Tibial artery (tissue), 4 donors: ENCODE data around the gene TIAM2.

Experiments used
- DNase-seq, 2 donors: peaks; one replicate each; pipeline ENCODE4 v3.0.0-alpha.2; 2019
- H3K27ac ChIP-seq, 2 donors: fragments of 200-600 bp; sonication (generic) in 1 of 2; 1 replicate in 1 of 2; 2 replicates in 1 of 2; pipeline ENCODE4 v1.5.1; 2018 to 2019; ENCODE audit warnings: mild to moderate bottlenecking in 1 of 2
- H3K27me3 ChIP-seq, 2 donors: fragments of 200-600 bp; sonication (generic) in 1 of 2; one replicate each; pipeline versions ENCODE4 v1.5.1 to v1.6.0; 2016 to 2019
- H3K36me3 ChIP-seq, 3 donors: fragments of 200-600 bp; sonication (generic) in 2 of 3; one replicate each; pipeline ENCODE4 v1.5.1; 2016 to 2019; ENCODE audit warnings: mild to moderate bottlenecking in 2 of 3
- H3K4me1 ChIP-seq, 4 donors: fragments of 200-600 bp; sonication (generic) in 2 of 4; 1 replicate in 3 of 4; 2 replicates in 1 of 4; pipeline ENCODE4 v1.5.1; 2016 to 2019
- H3K4me3 ChIP-seq, 2 donors: fragments of 200-600 bp; sonication (generic) in 1 of 2; 1 replicate in 1 of 2; 2 replicates in 1 of 2; pipeline ENCODE4 v1.5.1; 2018 to 2019; ENCODE audit warnings: mild to moderate bottlenecking in 2 of 2
- H3K9me3 ChIP-seq, 3 donors: fragments of 200-600 bp; sonication (generic) in 1 of 3; one replicate each; pipeline ENCODE4 v1.5.1; 2016 to 2019
- CTCF ChIP-seq, 2 experiments: fragments of 200-600 bp in 1 of 2; fragments of 450-650 bp in 1 of 2; IDR thresholded peaks; one replicate each; pipeline ENCODE4 v1.5.1; 2017 to 2019; ENCODE audit warnings: antibody characterized with exemption in 2 of 2, mild to moderate bottlenecking in 1 of 2, moderate library complexity in 1 of 2
- intact Hi-C: fragments of 100-400 bp; cut with DNase I; formaldehyde crosslinking; loops from one replicate; pipeline ENCODE4 v1.15.0; 2023; ENCODE audit warnings: low total_unique reads

The TIAM2 gene

GRCh38 chr6:155196911-155197310 lies 201.8 kb downstream of the TIAM2 start:
- Histone ChIP-seq H3K4me3 (no peak overlapping the region), H3K27ac (no peak overlapping the region), H3K4me1 (peaks cover 0 to 21% (median 12%) of the 10 kb centered on the region in 4 donors), H3K27me3 (no peaks in the 10 kb centered on the region), H3K9me3 (no peaks in the 10 kb centered on the region), H3K36me3 (no peaks in the 10 kb centered on the region)
- no peak for DNase-seq
- no peak for TF ChIP-seq CTCF (IDR thresholded peaks at IDR 0.05)
- intact Hi-C loops: no loop called here

GRCh38 chr6:155197932-155198331 lies 202.8 kb downstream of the TIAM2 start:
- peaks cover 0 to 30% (median 12%) of the 10 kb centered on the region in 4 donors for H3K4me1 ChIP-seq
- no peaks in the 10 kb centered on the region for H3K27me3 ChIP-seq
- intact Hi-C loops: no loop called here
- no peaks in the 10 kb centered on the region for H3K9me3 ChIP-seq
- no peak for TF ChIP-seq CTCF (IDR thresholded peaks at IDR 0.05)
- H3K27ac ChIP-seq: no peak overlapping the region
- DNase-seq: no peak
- no peak overlapping the region for H3K4me3 ChIP-seq
- H3K36me3 ChIP-seq: no peaks in the 10 kb centered on the region

GRCh38 chr6:155200012-155200411 lies 204.9 kb downstream of the TIAM2 start:
- no peaks in the 10 kb centered on the region for H3K9me3 ChIP-seq
- DNase-seq: no peak
- intact Hi-C loops: no loop called here
- no peak overlapping the region for H3K4me3 ChIP-seq
- H3K27me3 ChIP-seq: no peaks in the 10 kb centered on the region
- TF ChIP-seq CTCF (IDR thresholded peaks at IDR 0.05): no peak
- H3K27ac ChIP-seq: peak overlapping the region in 1 of 2 donors; percentile 21
- no peaks in the 10 kb centered on the region for H3K36me3 ChIP-seq
- peaks cover 0 to 32% (median 12%) of the 10 kb centered on the region in 4 donors for H3K4me1 ChIP-seq

GRCh38 chr6:155201461-155202226 lies 206.5 kb downstream of the TIAM2 start:
- no peaks in the 10 kb centered on the region for H3K27me3 ChIP-seq
- no peaks in the 10 kb centered on the region for H3K36me3 ChIP-seq
- intact Hi-C loops: no loop called here
- peaks cover 0 to 32% (median 12%) of the 10 kb centered on the region in 4 donors for H3K4me1 ChIP-seq
- TF ChIP-seq CTCF (IDR thresholded peaks at IDR 0.05): no peak
- H3K9me3 ChIP-seq: no peaks in the 10 kb centered on the region
- peak overlapping the region; percentile 23 to 57 for H3K27ac ChIP-seq
- H3K4me3 ChIP-seq: no peak overlapping the region
- DNase-seq: no peak

GRCh38 chr6:155207223-155207622 lies 212.1 kb downstream of the TIAM2 start:
- Histone ChIP-seq H3K4me3 (no peak overlapping the region), H3K27ac (no peak overlapping the region), H3K36me3 (no peaks in the 10 kb centered on the region), H3K27me3 (no peaks in the 10 kb centered on the region), H3K9me3 (no peaks in the 10 kb centered on the region), H3K4me1 (peaks cover 0 to 8% (median 0%) of the 10 kb centered on the region in 4 donors)
- TF ChIP-seq CTCF (IDR thresholded peaks at IDR 0.05): no peak
- DNase-seq: no peak
- intact Hi-C loops: no loop called here
